ENCODE data around the gene COPG1.

Gene COPG1

DNA sequence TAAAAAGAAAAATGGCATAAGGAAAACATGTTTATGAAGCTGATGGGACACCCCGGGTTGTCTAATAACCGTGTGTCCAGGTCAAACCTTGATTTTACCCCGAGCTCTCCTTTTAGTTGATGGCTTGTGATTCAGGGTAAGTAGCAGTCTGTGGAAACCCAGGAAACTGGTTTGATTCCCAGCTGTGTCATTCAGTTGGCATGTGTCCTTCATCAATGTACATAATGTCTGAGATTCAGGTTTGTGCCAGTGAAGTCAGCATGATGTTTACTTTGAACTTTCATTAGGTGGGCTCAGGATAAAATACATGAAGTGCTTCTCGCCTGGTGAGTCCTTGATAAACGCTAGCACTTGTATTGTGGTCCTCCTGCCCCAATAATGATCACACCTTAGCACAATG is 4.3 kb upstream of the COPG1 start:
- TF ChIP-seq FOXP2 (optimal IDR thresholded peaks at IDR 0.05; ENCODE audit: borderline replicate concordance, extremely low read depth, extremely low read length, insufficient read depth): no peak
- TF ChIP-seq, protein P1, sequence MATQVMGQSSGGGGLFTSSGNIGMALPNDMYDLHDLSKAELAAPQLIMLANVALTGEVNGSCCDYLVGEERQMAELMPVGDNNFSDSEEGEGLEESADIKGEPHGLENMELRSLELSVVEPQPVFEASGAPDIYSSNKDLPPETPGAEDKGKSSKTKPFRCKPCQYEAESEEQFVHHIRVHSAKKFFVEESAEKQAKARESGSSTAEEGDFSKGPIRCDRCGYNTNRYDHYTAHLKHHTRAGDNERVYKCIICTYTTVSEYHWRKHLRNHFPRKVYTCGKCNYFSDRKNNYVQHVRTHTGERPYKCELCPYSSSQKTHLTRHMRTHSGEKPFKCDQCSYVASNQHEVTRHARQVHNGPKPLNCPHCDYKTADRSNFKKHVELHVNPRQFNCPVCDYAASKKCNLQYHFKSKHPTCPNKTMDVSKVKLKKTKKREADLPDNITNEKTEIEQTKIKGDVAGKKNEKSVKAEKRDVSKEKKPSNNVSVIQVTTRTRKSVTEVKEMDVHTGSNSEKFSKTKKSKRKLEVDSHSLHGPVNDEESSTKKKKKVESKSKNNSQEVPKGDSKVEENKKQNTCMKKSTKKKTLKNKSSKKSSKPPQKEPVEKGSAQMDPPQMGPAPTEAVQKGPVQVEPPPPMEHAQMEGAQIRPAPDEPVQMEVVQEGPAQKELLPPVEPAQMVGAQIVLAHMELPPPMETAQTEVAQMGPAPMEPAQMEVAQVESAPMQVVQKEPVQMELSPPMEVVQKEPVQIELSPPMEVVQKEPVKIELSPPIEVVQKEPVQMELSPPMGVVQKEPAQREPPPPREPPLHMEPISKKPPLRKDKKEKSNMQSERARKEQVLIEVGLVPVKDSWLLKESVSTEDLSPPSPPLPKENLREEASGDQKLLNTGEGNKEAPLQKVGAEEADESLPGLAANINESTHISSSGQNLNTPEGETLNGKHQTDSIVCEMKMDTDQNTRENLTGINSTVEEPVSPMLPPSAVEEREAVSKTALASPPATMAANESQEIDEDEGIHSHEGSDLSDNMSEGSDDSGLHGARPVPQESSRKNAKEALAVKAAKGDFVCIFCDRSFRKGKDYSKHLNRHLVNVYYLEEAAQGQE (IDR thresholded peaks at IDR 0.05; ENCODE audit: insufficient read depth in 1 of 2, low read depth in 2 of 2, low read length in 2 of 2): no peak
- no peak for TF ChIP-seq POLR2AphosphoS5 (IDR thresholded peaks at IDR 0.05; ENCODE audit: low read depth, low read length)
- no peak for TF ChIP-seq TAF1 (IDR thresholded peaks at IDR 0.05; ENCODE audit: borderline replicate concordance, insufficient read depth, low read length)
- TF ChIP-seq SIN3A (IDR thresholded peaks at IDR 0.05; ENCODE audit: borderline replicate concordance, insufficient read depth, low read length): no peak

- TF ChIP-seq SIN3A (IDR thresholded peaks at IDR 0.05; ENCODE audit: borderline replicate concordance, insufficient read depth, low read length): no peak
- no peak for TF ChIP-seq POLR2AphosphoS5 (IDR thresholded peaks at IDR 0.05; ENCODE audit: low read depth, low read length)
- no peak for TF ChIP-seq TAF1 (IDR thresholded peaks at IDR 0.05; ENCODE audit: borderline replicate concordance, insufficient read depth, low read length)
- TF ChIP-seq, protein P1 (IDR thresholded peaks at IDR 0.05; ENCODE audit: insufficient read depth in 1 of 2, low read depth in 2 of 2, low read length in 2 of 2): no peak
- TF ChIP-seq FOXP2 (optimal IDR thresholded peaks at IDR 0.05; ENCODE audit: borderline replicate concordance, extremely low read depth, extremely low read length, insufficient read depth): no peak
These were observed 2.8 kb upstream of the COPG1 start for GRCh38 chr3:129246636-129247035.

- TF ChIP-seq FOXP2 (optimal IDR thresholded peaks at IDR 0.05; ENCODE audit: borderline replicate concordance, extremely low read depth, extremely low read length, insufficient read depth): no peak
- no peak for TF ChIP-seq POLR2AphosphoS5 (IDR thresholded peaks at IDR 0.05; ENCODE audit: low read depth, low read length)
- TF ChIP-seq, protein P1 (IDR thresholded peaks at IDR 0.05; ENCODE audit: insufficient read depth in 1 of 2, low read depth in 2 of 2, low read length in 2 of 2): no peak
- no peak for TF ChIP-seq TAF1 (IDR thresholded peaks at IDR 0.05; ENCODE audit: borderline replicate concordance, insufficient read depth, low read length)
- no peak for TF ChIP-seq SIN3A (IDR thresholded peaks at IDR 0.05; ENCODE audit: borderline replicate concordance, insufficient read depth, low read length)
These were observed 973 bp upstream of the COPG1 start for GRCh38 chr3:129248286-129248979.

- TF ChIP-seq TAF1 (IDR thresholded peaks at IDR 0.05; ENCODE audit: borderline replicate concordance, insufficient read depth, low read length) (no peak), FOXP2 (optimal IDR thresholded peaks at IDR 0.05; ENCODE audit: borderline replicate concordance, extremely low read depth, extremely low read length, insufficient read depth) (no peak), POLR2AphosphoS5 (IDR thresholded peaks at IDR 0.05; ENCODE audit: low read depth, low read length) (no peak), SIN3A (IDR thresholded peaks at IDR 0.05; ENCODE audit: borderline replicate concordance, insufficient read depth, low read length) (no peak)
- TF ChIP-seq, protein P1 (IDR thresholded peaks at IDR 0.05; ENCODE audit: insufficient read depth in 1 of 2, low read depth in 2 of 2, low read length in 2 of 2): no peak
These were observed 3.3 kb downstream of the COPG1 start for GRCh38 chr3:129252748-129253147.

Measured in PFSK-1 (cell line).